T-helper 22 cell (primary cell): ENCODE measurements around the gene GTPBP6.
"Not testable (repeated sequence)": the region's sequence is repeated elsewhere in the genome, so short reads cannot be mapped to it uniquely, and the experiment has no call there.

ENCODE experiments used
- DNase-seq: peaks from one replicate; pipeline ENCODE4 v3.0.0-alpha.2; 2020; ENCODE audit warnings: low read depth

Gene GTPBP6

GRCh38 chrX:264006-264405 lies 54.6 kb downstream of the GTPBP6 start:
- not testable (repeated sequence) for DNase-seq

GRCh38 chrX:262381-262909 lies 56.2 kb downstream of the GTPBP6 start:
- no peak for DNase-seq

- no peak for DNase-seq
Measured at GRCh38 chrX:261919-262352, 56.7 kb downstream of the GTPBP6 start.

- no peak for DNase-seq
Measured at GRCh38 chrX:261167-261918, 57.3 kb downstream of the GTPBP6 start.

- no peak for DNase-seq
Measured at GRCh38 chrX:259692-260355, 58.8 kb downstream of the GTPBP6 start.

GRCh38 chrX:258291-259040 lies 60.1 kb downstream of the GTPBP6 start:
- no peak for DNase-seq

GRCh38 chrX:257681-258289 lies 60.8 kb downstream of the GTPBP6 start:
- no peak for DNase-seq

- not testable (repeated sequence) for DNase-seq
Measured at GRCh38 chrX:257054-257453, 61.5 kb downstream of the GTPBP6 start.

GRCh38 chrX:255923-256331 lies 62.7 kb downstream of the GTPBP6 start:
- DNase-seq: no peak
